ENCODE data around the gene EXOC3L4. TPM values are rescaled to one million over a fixed set of nuclear protein-coding genes. Genes with fewer than 3 reads are reported as not detected.

Gene EXOC3L4
- polyA plus RNA-seq, 12 donors: 0.11 to 1.8 (median 0.97) TPM; not detected in 2

GRCh38 chr14:103131580-103131979 lies 37.1 kb downstream of the EXOC3L4 start:
- DNase-seq: no peak

DNA sequence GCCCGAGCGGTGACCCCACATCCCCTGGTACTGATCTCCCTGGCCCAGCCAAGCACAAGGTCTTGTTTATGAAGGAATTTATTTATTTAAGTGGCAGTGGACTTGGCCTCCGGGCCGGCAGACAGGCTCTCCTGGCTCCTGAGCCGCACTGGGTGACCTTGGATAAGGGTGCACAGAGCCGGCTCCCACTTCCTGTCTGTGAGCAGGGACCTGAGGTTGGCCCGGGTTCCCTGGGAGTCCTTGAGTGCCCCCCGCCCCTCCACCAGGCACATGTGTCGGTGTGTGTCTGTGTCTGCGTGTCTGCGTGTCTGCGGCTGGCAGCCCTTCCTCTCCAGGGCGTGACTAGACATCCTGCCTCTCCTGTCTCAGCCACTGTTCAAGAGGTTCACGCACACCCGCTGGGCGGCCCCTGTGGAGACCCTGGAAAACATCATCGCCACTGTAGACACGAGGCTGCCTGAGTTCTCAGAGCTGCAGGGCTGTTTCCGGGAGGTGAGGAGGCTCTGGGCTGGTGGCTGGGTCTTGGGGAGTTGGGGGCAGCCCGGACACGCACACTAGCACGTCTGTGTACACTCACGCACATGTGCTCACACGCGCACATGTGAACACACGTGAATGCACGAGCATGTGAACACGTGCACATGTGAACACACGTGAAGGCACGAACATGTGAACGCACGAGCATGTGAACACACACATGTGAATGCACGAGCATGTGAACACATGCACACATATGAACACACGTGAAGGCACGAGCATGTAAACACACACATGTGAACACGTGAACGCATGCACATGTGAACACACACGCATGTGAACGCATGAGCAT lies 38.1 kb downstream of the EXOC3L4 start:
- no peak for DNase-seq

DNA sequence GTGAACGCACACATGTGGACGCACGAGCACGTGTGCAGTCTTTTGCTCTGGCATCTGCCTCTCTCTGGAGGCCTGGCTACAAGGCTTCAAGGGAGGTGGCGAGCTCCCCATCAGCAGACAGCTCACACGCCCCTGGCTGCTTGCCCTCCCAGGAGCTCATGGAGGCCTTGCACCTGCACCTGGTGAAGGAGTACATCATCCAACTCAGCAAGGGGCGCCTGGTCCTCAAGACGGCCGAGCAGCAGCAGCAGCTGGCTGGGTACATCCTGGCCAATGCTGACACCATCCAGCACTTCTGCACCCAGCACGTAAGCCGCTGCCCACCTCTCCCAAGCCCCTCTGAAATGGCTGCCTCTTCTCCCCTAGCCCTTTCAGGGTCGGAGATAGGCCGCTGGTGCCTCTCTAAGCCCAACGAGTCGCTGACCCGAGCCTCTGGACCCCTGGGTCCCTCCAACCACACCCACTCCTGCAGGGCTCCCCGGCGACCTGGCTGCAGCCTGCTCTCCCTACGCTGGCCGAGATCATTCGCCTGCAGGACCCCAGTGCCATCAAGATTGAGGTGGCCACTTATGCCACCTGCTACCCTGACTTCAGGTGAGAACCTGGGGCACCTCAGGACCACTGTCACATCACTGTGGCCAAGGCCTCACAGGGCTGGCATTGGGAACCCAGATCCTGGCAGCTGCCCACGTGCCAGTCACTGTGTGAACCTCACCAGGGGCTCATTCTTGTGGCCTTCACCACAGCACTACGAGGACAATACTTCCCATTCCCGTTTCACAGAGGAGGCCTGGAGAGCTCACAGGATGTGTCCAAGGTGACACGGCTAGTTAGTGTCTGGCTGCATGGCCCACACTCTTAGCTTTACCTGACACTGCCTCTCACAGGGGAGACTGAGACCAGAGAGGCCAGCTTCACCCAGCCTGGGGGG lies 39.0 kb downstream of the EXOC3L4 start:
- DNase-seq: no peak

DNA sequence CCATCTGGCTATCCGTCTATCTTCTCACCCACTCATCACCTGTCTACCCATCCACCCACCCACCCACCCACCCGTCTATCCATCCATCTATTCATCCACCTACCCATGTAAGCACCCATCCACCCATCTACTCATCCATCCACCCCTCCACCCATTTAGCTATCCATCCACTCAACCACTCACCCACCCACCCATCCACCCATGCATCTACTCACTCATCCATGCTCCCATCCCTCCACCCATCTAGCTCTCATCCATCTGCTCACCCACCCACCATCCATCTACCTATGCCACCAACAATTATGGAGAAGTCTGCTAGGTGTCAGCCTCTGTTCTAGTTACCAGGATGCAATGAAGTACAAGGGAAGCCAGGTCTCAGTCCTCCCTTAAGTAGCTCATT lies 39.9 kb downstream of the EXOC3L4 start:
- no peak for DNase-seq

DNA sequence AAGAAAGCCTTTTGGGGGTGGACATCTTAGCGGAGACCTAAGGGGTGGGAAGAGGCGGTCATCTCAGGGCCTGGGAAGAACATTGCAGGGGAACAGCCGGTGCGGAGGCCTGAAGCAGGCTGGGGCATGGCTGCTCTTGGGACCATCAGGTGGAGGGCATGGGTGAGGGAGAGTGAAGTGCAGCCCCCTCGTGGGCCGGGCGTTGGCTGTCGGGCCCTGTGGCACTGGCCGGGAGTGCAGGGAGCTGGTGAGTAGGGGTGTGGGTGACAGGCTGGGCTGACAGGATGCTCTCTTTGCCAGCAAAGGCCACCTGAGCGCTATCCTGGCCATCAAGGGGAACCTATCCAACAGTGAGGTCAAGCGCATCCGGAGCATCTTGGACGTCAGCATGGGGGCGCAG lies 40.4 kb downstream of the EXOC3L4 start:
- no peak for DNase-seq

DNA sequence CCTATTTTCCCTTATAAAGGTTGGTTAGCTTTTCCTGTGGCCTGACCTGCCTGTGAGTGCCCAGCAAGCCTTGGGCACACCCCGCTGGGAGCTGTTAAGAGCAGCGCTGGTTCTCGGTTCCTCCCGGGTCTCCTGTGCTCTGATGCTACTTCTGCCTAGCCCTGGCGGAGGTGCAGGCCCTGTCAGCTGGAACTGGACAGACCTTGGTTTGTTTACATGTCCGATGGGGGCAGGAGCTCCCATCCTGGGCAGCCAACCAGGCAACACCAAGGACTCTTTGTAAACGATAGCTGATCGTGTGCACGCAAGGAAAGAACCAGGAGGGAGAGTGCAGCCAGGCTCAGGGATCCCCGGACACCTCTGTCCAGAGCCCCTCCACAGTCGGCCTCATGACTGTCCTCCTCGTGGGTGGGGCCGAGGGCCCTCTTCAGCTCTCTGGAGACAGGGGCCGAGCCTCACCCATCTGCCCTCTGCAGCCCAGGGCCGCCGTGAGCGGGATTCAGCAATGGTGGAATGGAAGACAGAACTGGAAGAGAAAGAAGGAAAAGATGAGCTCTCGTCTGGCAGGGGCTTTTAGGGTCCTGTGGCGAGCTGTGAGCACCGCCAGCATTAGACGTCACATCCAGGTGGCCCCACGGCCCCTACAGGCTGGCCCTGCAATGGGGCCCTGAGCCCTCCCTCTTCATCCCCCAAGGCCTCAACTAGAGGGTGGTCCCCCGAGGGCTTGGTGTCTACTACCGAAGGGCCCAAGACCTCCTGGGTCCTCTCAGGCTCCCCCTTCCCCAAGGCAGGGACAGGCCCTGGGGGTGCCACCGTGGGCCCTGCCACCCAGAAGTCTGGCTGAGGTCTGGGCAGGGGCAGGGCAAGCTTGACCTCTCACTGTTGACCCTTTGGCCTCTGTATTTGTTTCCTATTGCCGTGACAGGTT lies 41.1 kb downstream of the EXOC3L4 start:
- no peak for DNase-seq

GRCh38 chr14:103136388-103137271 lies 42.1 kb downstream of the EXOC3L4 start:
- DNase-seq: no peak

- no peak for DNase-seq
Observed at GRCh38 chr14:103137689-103138300, 43.3 kb downstream of the EXOC3L4 start.

GRCh38 chr14:103138301-103139131 lies 44.0 kb downstream of the EXOC3L4 start:
- DNase-seq: no peak

GRCh38 chr14:103139132-103140025 lies 44.9 kb downstream of the EXOC3L4 start:
- no peak for DNase-seq

GRCh38 chr14:103140316-103141109 lies 46.0 kb downstream of the EXOC3L4 start:
- DNase-seq: no peak

DNA sequence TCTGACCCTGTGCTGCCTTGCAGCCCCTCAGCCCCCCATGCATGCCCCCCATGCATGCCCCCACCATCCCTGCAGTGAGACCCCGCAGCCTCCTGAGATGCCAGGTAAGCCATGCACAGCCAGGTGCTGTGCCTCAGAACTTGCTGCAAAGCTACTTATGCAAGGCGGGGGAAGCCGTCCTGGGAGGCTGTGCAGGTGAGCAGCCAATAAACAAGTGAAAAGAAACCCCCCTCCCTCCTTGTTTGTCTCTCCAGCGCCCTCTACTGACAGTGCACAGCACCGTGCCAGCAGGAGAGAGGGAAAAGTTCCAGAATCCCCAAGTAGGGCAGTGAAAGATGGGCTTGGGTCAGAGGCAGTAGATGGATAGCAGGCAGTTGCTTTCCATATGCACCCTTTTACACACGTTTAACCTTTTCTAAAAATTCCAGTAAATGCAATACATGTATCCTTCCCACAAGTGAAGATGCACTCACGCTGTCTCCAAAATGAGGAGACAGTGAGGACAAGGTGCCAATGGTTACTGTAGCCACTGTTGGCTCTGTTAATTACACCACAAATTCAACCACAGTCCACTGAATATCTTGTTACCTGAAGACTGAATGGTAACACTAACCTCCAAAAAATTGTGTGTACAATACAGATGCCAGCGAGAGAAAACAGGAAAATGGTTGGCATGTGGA lies 46.7 kb downstream of the EXOC3L4 start:
- no peak for DNase-seq

GRCh38 chr14:103142026-103142425 lies 47.5 kb downstream of the EXOC3L4 start:
- no peak for DNase-seq

GRCh38 chr14:103142721-103143302 lies 48.3 kb downstream of the EXOC3L4 start:
- no peak for DNase-seq

DNA sequence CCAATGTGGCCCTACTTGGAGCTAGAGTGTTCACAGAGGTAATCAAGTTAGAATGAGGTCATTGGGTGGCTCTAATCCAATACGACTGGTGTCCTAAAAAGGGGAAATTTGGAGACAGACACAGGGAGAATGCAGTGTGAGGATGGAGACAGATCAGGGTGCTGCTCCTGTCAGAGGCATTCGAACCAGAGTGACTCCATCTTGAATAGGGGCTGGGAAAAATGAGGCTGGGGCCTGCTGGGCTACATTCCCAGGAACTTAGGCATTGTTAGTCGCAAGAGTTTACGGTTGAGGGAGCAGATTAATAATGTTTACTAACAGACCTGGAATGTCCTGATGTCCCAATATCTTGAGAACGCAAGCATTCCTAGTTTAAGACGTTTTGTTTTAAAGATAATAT lies 49.0 kb downstream of the EXOC3L4 start:
- DNase-seq: no peak

DNA sequence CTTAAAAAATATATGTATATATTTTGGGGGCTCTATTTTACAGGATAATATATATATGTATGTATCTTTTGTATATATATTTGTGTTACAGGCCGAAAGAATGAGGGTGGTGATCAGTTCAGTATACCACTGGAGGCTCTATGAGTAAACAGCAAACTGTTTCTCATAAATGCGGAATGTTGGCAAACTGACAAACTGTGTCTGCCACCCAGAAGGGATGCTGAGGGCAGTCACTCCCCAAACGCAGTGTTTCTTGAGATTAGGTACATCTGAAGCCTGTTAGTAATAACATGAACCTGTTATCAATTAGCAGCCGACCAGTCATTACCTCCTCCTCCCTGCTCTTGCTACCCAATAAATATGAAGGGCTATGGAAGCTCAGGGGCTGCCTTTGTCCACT lies 49.6 kb downstream of the EXOC3L4 start:
- no peak for DNase-seq

Data from muscle of arm (tissue), 12 donors.